A549 (cell line): ENCODE data around the gene ZNF431. TPM values are rescaled to one million over a fixed set of nuclear protein-coding genes. Genes with fewer than 3 reads are reported as not detected.

Experiments
- ATAC-seq, 2 experiments: fragments of 200-7000 bp in 1 of 2; fragments of >200 bp in 1 of 2; cut with Nextera tagmentation in 1 of 2; cut with Tn5 transposase in 1 of 2; 3 replicates each; pipeline versions ENCODE4 v1.8.0 to v1.9.1; 2018 to 2020; ENCODE audit warnings: mild to moderate bottlenecking in 1 of 2, moderate library complexity in 1 of 2
- CTCF ChIA-PET: fragments of 300-600 bp; sonication (Branson Sonifier 250); formaldehyde crosslinking; extraction: SDS; loops from one replicate; lab custom pipeline; 2021; ENCODE audit warnings: antibody characterized with exemption, inconsistent platforms; lab: Yijun Ruan, JAX
- POLR2A ChIA-PET: fragments of 350-600 bp; formaldehyde crosslinking; extraction: SDS; loops from one replicate; lab custom pipeline; 2021; ENCODE audit warnings: antibody characterized with exemption, inconsistent platforms; lab: Yijun Ruan, JAX
- DNase-seq, 2 experiments: peaks; one replicate each; pipeline versions ENCODE4 v3.0.0 to v3.0.0-alpha.2; 2011 to 2016; ENCODE audit warnings: low read depth in 1 of 2, low spot score in 1 of 2
- FAIRE-seq: peaks from 2 replicates; lab custom pipeline; 2011; peaks lifted over from hg19 to GRCh38; lab: Jason Lieb, UNC
- H3K27ac ChIP-seq, 2 experiments: fragments of >200 bp; sonication (Bioruptor Twin); formaldehyde crosslinking; 3 replicates each; pipeline ENCODE4 v1.5.1; 2016 to 2017
- H3K4me1 ChIP-seq: fragments of >200 bp; sonication (Bioruptor Twin); formaldehyde crosslinking; 3 replicates; pipeline ENCODE4 v1.6.1; 2016
- H3K4me2 ChIP-seq: fragments of >200 bp; sonication (Bioruptor Twin); formaldehyde crosslinking; 3 replicates; pipeline ENCODE4 v1.6.1; 2016
- H3K4me3 ChIP-seq: fragments of >200 bp; sonication (Bioruptor Twin); formaldehyde crosslinking; 3 replicates; pipeline ENCODE4 v1.5.1; 2016
- H3K9me3 ChIP-seq: fragments of >200 bp; sonication (Bioruptor Twin); formaldehyde crosslinking; 3 replicates; pipeline ENCODE4 v1.6.1; 2016
- ATOH8 ChIP-seq: fragments of 250-450 bp; sonication (Bioruptor Pico); IDR thresholded peaks from 2 replicates; pipeline ENCODE4 v1.5.0; 2020; ENCODE audit warnings: low read depth, mild to moderate bottlenecking, moderate library complexity
- BHLHE40 ChIP-seq: IDR thresholded peaks from 2 replicates; pipeline ENCODE4 v1.6.1; 2012; ENCODE audit warnings: low read depth, low read length, inconsistent platforms
- CTCF ChIP-seq: fragments of >200 bp; sonication (Bioruptor Twin); formaldehyde crosslinking; IDR thresholded peaks from 3 replicates; pipeline ENCODE4 v1.5.1; 2016
- FOSB ChIP-seq: fragments of 250-450 bp; sonication (Bioruptor Pico); IDR thresholded peaks from 2 replicates; pipeline ENCODE4 v1.5.0; 2020; ENCODE audit warnings: mild to moderate bottlenecking, moderate library complexity
- FOSL2 ChIP-seq, 2 experiments: fragments of 450-650 bp in 1 of 2; fragments of >200 bp in 1 of 2; sonication (Bioruptor Twin) in 1 of 2; formaldehyde crosslinking; IDR thresholded peaks; 2 replicates each; pipeline versions ENCODE4 v1.5.0 to v1.6.1; 2016 to 2020; ENCODE audit warnings: mild to moderate bottlenecking in 1 of 2, moderate library complexity in 1 of 2
- FOXS1 ChIP-seq: fragments of 250-450 bp; sonication (Bioruptor Pico); IDR thresholded peaks from 2 replicates; pipeline ENCODE4 v1.5.0; 2020; ENCODE audit warnings: mild to moderate bottlenecking, moderate library complexity
- GATA3 ChIP-seq: IDR thresholded peaks from 2 replicates; pipeline ENCODE4 v1.6.1; 2012; ENCODE audit warnings: borderline replicate concordance
- HEYL ChIP-seq: fragments of 250-450 bp; sonication (Bioruptor Pico); IDR thresholded peaks from 2 replicates; pipeline ENCODE4 v1.8.0; 2021; ENCODE audit warnings: mild to moderate bottlenecking, moderate library complexity
- HOXA7 ChIP-seq: fragments of 250-450 bp; sonication (Bioruptor Pico); IDR thresholded peaks from 2 replicates; pipeline ENCODE4 v1.5.0; 2020; ENCODE audit warnings: mild to moderate bottlenecking, moderate library complexity
- HOXB13 ChIP-seq: fragments of 250-450 bp; sonication (Bioruptor Pico); IDR thresholded peaks from 2 replicates; pipeline ENCODE4 v1.5.0; 2020; ENCODE audit warnings: low read depth, mild to moderate bottlenecking, moderate library complexity
- JUN ChIP-seq, 2 experiments: fragments of >200 bp; sonication (Bioruptor Twin); formaldehyde crosslinking; IDR thresholded peaks; 2 replicates in 1 of 2; 3 replicates in 1 of 2; pipeline ENCODE4 v1.6.1; 2016 to 2017
- JUNB ChIP-seq: fragments of >200 bp; sonication (Bioruptor Twin); formaldehyde crosslinking; IDR thresholded peaks from 2 replicates; pipeline ENCODE4 v1.6.1; 2016
- KDM1A ChIP-seq: fragments of 200-600 bp; sonication (generic); IDR thresholded peaks from 2 replicates; pipeline ENCODE4 v1.6.1; 2016; ENCODE audit warnings: low read depth, mild to moderate bottlenecking
- KDM5A ChIP-seq: fragments of 200-600 bp; sonication (generic); IDR thresholded peaks from 2 replicates; pipeline ENCODE4 v1.6.1; 2016; ENCODE audit warnings: antibody characterized with exemption, mild to moderate bottlenecking
- MAFK ChIP-seq: fragments of 450-650 bp; IDR thresholded peaks from 2 replicates; pipeline ENCODE4 v1.6.1; 2014; ENCODE audit not compliant: partially characterized antibody
- MAX ChIP-seq: IDR thresholded peaks from 2 replicates; pipeline ENCODE4 v1.6.1; 2012
- MYC ChIP-seq: IDR thresholded peaks from 2 replicates; pipeline ENCODE4 v1.6.1; 2012; ENCODE audit warnings: mild to moderate bottlenecking, inconsistent platforms, low read length, improper control_type of control experiment, borderline replicate concordance
- NR3C1 ChIP-seq: fragments of >200 bp; sonication (Bioruptor Twin); formaldehyde crosslinking; IDR thresholded peaks from 3 replicates; pipeline ENCODE4 v1.6.1; 2017
- PHF8 ChIP-seq: fragments of 200-600 bp; sonication (generic); IDR thresholded peaks from 2 replicates; pipeline ENCODE4 v1.6.1; 2016; ENCODE audit warnings: low read depth, mild to moderate bottlenecking, antibody characterized with exemption, moderate library complexity, borderline replicate concordance
- RARB ChIP-seq: fragments of 250-450 bp; sonication (Bioruptor Pico); IDR thresholded peaks from 2 replicates; pipeline ENCODE4 v1.8.0; 2021; ENCODE audit warnings: mild to moderate bottlenecking, moderate library complexity
- RCOR1 ChIP-seq: fragments of 150-350 bp; IDR thresholded peaks from 2 replicates; pipeline ENCODE4 v1.6.1; 2014; ENCODE audit warnings: antibody characterized with exemption, low read length, low read depth
- RFX5 ChIP-seq: fragments of 450-650 bp; IDR thresholded peaks from 2 replicates; pipeline ENCODE4 v1.7.1; 2014; ENCODE audit warnings: antibody characterized with exemption, mild to moderate bottlenecking, moderate library complexity
- SMC3 ChIP-seq: fragments of >200 bp; sonication (Bioruptor Twin); formaldehyde crosslinking; IDR thresholded peaks from 3 replicates; pipeline ENCODE4 v1.6.1; 2018; ENCODE audit warnings: inconsistent platforms
- TFCP2L1 ChIP-seq: fragments of 250-450 bp; sonication (Bioruptor Pico); IDR thresholded peaks from 2 replicates; pipeline ENCODE4 v1.5.0; 2021; ENCODE audit warnings: mild to moderate bottlenecking
- TP53 ChIP-seq: fragments of 250-450 bp; sonication (Bioruptor Pico); IDR thresholded peaks from 2 replicates; pipeline ENCODE4 v1.5.0; 2021; ENCODE audit warnings: mild to moderate bottlenecking, moderate library complexity
- ZSCAN20 ChIP-seq: fragments of 250-450 bp; sonication (Bioruptor Pico); IDR thresholded peaks from 2 replicates; pipeline ENCODE4 v1.8.0; 2022; ENCODE audit warnings: mild to moderate bottlenecking, moderate library complexity
- WGBS: methylation state at CpG from one replicate; pipeline ENCODE4 v1.1.6; 2017; ENCODE audit errors: missing lambda C conversion rate; 5-methylcytosine and 5-hydroxymethylcytosine counted together
- polyA plus RNA-seq, 4 experiments: library from polyadenylated mRNA; depleted of rRNA in 3 of 4; stranded (reverse); fragments of >200 nt; fragmentation: RNase III in 1 of 4; extraction: RNeasy Plus Mini Kit Qiagen cat#74134 plus additional on column Dnase treatment in 1 of 4; gene quantifications; 2 replicates in 3 of 4; 3 replicates in 1 of 4; pipeline ENCODE4 v1.2.3, GENCODE V29; 2011 to 2017
- TF ChIP-seq, protein P1 (sequence below): fragments of >200 bp; sonication (Bioruptor Twin); formaldehyde crosslinking; IDR thresholded peaks from 2 replicates; pipeline ENCODE4 v1.6.1; 2016
- TF ChIP-seq, protein P2 (sequence below): fragments of 200-600 bp; sonication (generic); IDR thresholded peaks from 2 replicates; pipeline ENCODE4 v1.6.1; 2016; ENCODE audit warnings: antibody characterized with exemption, mild to moderate bottlenecking, moderate library complexity

Gene ZNF431
- polyA plus RNA-seq, 2 of the 4 experiments (the other 2 are of a cell fraction): 4.0 to 4.6 TPM

GRCh38 chr19:21110183-21110582, 31.7 kb upstream of the ZNF431 start:
- DNase-seq (no peak), ATAC-seq (no peak), FAIRE-seq (no peak)
- no peak overlapping the region for H3K4me3 ChIP-seq
- H3K27ac ChIP-seq: no peak overlapping the region
- no peaks in the 10 kb centered on the region for H3K4me1 ChIP-seq
- no peak overlapping the region for H3K4me2 ChIP-seq
- H3K9me3 ChIP-seq: peaks cover 3% of the 10 kb centered on the region; the same call in 1 of the 3 replicates
- ChIA-PET POLR2A (no interaction called here), CTCF (no interaction called here)
- 90% methylated on average over 1 of the region's 1 CpG for WGBS
- no peak for TF ChIP-seq ZSCAN20 (CRISPR knock-in tag)
- TF ChIP-seq MAFK: no peak
- no peak for TF ChIP-seq RCOR1
- TF ChIP-seq RARB: no peak
- no peak for TF ChIP-seq SMC3
- TF ChIP-seq HEYL (CRISPR knock-in tag): no peak
- no peak for TF ChIP-seq FOXS1 (CRISPR knock-in tag)
- TF ChIP-seq NR3C1: no peak
- no peak for TF ChIP-seq KDM5A
- no peak for TF ChIP-seq MYC
- no peak for TF ChIP-seq PHF8
- TF ChIP-seq HOXB13 (CRISPR knock-in tag): no peak
- no peak for TF ChIP-seq GATA3

DNA sequence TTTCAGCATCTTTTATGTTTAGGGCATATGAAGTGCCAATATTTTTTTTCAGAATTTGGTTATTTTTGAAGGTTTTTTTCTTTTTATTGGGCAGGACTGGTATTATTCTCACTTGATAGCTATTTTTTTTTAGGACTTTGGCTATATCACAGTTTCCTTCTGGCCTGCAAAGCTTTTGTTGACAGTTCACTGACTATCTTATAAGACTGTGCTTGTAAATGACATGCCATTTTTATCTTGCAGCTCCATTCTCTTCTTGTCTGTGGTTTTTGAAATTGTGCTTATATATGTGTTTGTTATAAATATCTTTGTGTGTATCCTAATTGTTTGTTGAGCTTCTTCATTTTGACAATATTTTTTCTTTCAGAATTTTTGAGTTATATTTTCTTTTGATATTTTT, 26.4 kb upstream of the ZNF431 start:
- FAIRE-seq (no peak), ATAC-seq (no peak), DNase-seq (no peak)
- POLR2A ChIA-PET: no interaction called here
- CTCF ChIA-PET: no interaction called here
- H3K27ac ChIP-seq: no peak overlapping the region
- H3K4me1 ChIP-seq: no peaks in the 10 kb centered on the region
- H3K9me3 ChIP-seq: peaks cover 27% of the 10 kb centered on the region; the same call in 2 of the 3 replicates
- H3K4me2 ChIP-seq: no peak overlapping the region
- no peak for TF ChIP-seq BHLHE40
- no peak for TF ChIP-seq KDM1A
- TF ChIP-seq FOSB: no peak
- no peak for TF ChIP-seq FOXS1 (CRISPR knock-in tag)
- no peak overlapping the region for H3K4me3 ChIP-seq

- no peaks in the 10 kb centered on the region for H3K4me1 ChIP-seq
- ATAC-seq: no peak
- POLR2A ChIA-PET: no interaction called here
Measured at GRCh38 chr19:21117041-21117907, 24.6 kb upstream of the ZNF431 start.

More at GRCh38 chr19:21117041-21117907, 24.6 kb upstream of the ZNF431 start:
- Histone ChIP-seq H3K9me3 (peaks cover 32% of the 10 kb centered on the region; the same call in 2 of the 3 replicates), H3K4me3 (no peak overlapping the region)
- no peak for DNase-seq
- TF ChIP-seq CTCF (no peak), RFX5 (no peak), TP53 (CRISPR knock-in tag) (no peak), FOSL2 (IDR thresholded peaks at IDR 0.05) (no peak), FOSL2 (CRISPR knock-in tag; IDR thresholded peaks at IDR 0.05) (no peak), TFCP2L1 (CRISPR knock-in tag) (no peak), JUNB (no peak), MAX (no peak), ZSCAN20 (CRISPR knock-in tag) (no peak), GATA3 (no peak), MYC (no peak), ATOH8 (CRISPR knock-in tag) (no peak), JUN (IDR thresholded peaks at IDR 0.05) (no peak), MAFK (no peak), HOXA7 (CRISPR knock-in tag) (no peak)
- TF ChIP-seq, protein P1, sequence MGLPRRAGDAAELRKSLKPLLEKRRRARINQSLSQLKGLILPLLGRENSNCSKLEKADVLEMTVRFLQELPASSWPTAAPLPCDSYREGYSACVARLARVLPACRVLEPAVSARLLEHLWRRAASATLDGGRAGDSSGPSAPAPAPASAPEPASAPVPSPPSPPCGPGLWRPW: no peak
- TF ChIP-seq, protein P2, sequence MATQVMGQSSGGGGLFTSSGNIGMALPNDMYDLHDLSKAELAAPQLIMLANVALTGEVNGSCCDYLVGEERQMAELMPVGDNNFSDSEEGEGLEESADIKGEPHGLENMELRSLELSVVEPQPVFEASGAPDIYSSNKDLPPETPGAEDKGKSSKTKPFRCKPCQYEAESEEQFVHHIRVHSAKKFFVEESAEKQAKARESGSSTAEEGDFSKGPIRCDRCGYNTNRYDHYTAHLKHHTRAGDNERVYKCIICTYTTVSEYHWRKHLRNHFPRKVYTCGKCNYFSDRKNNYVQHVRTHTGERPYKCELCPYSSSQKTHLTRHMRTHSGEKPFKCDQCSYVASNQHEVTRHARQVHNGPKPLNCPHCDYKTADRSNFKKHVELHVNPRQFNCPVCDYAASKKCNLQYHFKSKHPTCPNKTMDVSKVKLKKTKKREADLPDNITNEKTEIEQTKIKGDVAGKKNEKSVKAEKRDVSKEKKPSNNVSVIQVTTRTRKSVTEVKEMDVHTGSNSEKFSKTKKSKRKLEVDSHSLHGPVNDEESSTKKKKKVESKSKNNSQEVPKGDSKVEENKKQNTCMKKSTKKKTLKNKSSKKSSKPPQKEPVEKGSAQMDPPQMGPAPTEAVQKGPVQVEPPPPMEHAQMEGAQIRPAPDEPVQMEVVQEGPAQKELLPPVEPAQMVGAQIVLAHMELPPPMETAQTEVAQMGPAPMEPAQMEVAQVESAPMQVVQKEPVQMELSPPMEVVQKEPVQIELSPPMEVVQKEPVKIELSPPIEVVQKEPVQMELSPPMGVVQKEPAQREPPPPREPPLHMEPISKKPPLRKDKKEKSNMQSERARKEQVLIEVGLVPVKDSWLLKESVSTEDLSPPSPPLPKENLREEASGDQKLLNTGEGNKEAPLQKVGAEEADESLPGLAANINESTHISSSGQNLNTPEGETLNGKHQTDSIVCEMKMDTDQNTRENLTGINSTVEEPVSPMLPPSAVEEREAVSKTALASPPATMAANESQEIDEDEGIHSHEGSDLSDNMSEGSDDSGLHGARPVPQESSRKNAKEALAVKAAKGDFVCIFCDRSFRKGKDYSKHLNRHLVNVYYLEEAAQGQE: no peak
- TF ChIP-seq, all 56 proteins: peak for 0
- no peak overlapping the region for H3K27ac ChIP-seq
- no peak for FAIRE-seq
- WGBS: 95% methylated on average over 2 of the region's 2 CpGs
- CTCF ChIA-PET: no interaction called here
- no peak overlapping the region for H3K4me2 ChIP-seq
